Measurements from ENCODE around the gene IL33. TPM values are rescaled to one million over a fixed set of nuclear protein-coding genes. Genes with fewer than 3 reads are reported as not detected.
"Not testable (repeated sequence)": the region's sequence is repeated elsewhere in the genome, so short reads cannot be mapped to it uniquely, and the experiment has no call there.

IL33 gene
- total RNA-seq (2014; rRNA removed; shearing (Covaris generic)) (3.8 and 4.7 TPM in 2 replicates), polyA plus RNA-seq (2016; fragmentation: Nextera tagmentation; extraction: Ambion mirVana) (2.2 and 2.9 TPM in 2 replicates)

GRCh38 chr9:6215562-6215961 lies at the start of gene IL33:
Gene IL33, plus strand, starts transcription at chr9:6215807. Its CDS starts 25,888 bp downstream, at chr9:6241695.
- 27 to 37% methylated on average over 3 of the region's 3 CpGs for WGBS, 2 experiments (ENCODE audit: low coverage in 1 of 2, low lambda C conversion rate in 2 of 2, missing lambda C conversion rate in 2 of 2)
- Histone ChIP-seq H3K4me2 (ENCODE audit: unreplicated experiment) (peak within 1 kb of the TSS; percentile 70), H3K9me3 (ENCODE audit: low read depth) (no peaks in the 10 kb centered on the region), H3K4me3 (peak within 1 kb of the TSS; percentile 18), H3K27me3 (replicated peaks; ENCODE audit: insufficient read depth) (no peaks in the 10 kb centered on the region), H4K20me1 (ENCODE audit: insufficient read depth) (no peaks in the 10 kb centered on the region), H2AFZ (no peak within 1 kb of the TSS; the same call in 1 of the 2 replicates), H3K27ac (peak within 1 kb of the TSS; percentile 73), H3K4me1 (ENCODE audit: insufficient read depth) (peaks cover 44% of the 10 kb centered on the region), H3K36me3 (ENCODE audit: low read depth) (no peaks in the 10 kb centered on the region), H3K9me2 (ENCODE audit: insufficient read depth) (no peaks in the 10 kb centered on the region), H3K79me2 (ENCODE audit: insufficient read depth) (no peaks in the 10 kb centered on the region), H3K9ac (peak within 1 kb of the TSS; percentile 32), H3F3A (ENCODE audit: insufficient read depth) (peaks cover 54% of the 10 kb centered on the region)
- DNase-seq = peak; percentile 55
- TF ChIP-seq EZH2 (IDR thresholded peaks at IDR 0.05; ENCODE audit: insufficient read depth, poor library complexity, severe bottlenecking) (no peak), EZH2phosphoT487 (IDR thresholded peaks at IDR 0.05; ENCODE audit: insufficient read depth, low read depth) (no peak)
- in situ Hi-C loops (cut with MboI) = no loop called here

GRCh38 chr9:6171667-6172066 lies 43.9 kb upstream of the IL33 start:
- TF ChIP-seq EZH2 (IDR thresholded peaks at IDR 0.05; ENCODE audit: insufficient read depth, poor library complexity, severe bottlenecking) (no peak), EZH2phosphoT487 (IDR thresholded peaks at IDR 0.05; ENCODE audit: insufficient read depth, low read depth) (no peak)
- Histone ChIP-seq H3K9me2 (ENCODE audit: insufficient read depth) (no peaks in the 10 kb centered on the region), H2AFZ (peak overlapping the region; percentile 8; the same call in 1 of the 2 replicates), H3K27me3 (replicated peaks; ENCODE audit: insufficient read depth) (no peaks in the 10 kb centered on the region), H3K4me3 (no peak overlapping the region), H4K20me1 (ENCODE audit: insufficient read depth) (no peaks in the 10 kb centered on the region), H3K4me1 (ENCODE audit: insufficient read depth) (peaks cover 11% of the 10 kb centered on the region; the same call in 1 of the 2 replicates), H3K27ac (no peak overlapping the region), H3K9ac (no peak overlapping the region), H3F3A (ENCODE audit: insufficient read depth) (no peaks in the 10 kb centered on the region), H3K79me2 (ENCODE audit: insufficient read depth) (no peaks in the 10 kb centered on the region), H3K4me2 (ENCODE audit: unreplicated experiment) (peak overlapping the region; percentile 5), H3K36me3 (ENCODE audit: low read depth) (no peaks in the 10 kb centered on the region), H3K9me3 (ENCODE audit: low read depth) (no peaks in the 10 kb centered on the region)
- WGBS, 2 experiments (ENCODE audit: low coverage in 1 of 2, low lambda C conversion rate in 2 of 2, missing lambda C conversion rate in 2 of 2) = 0% methylated on average over 1 of the region's 1 CpG
- in situ Hi-C loops (cut with MboI) = no loop called here
- peak; percentile 12 for DNase-seq

- TF ChIP-seq EZH2phosphoT487 (IDR thresholded peaks at IDR 0.05; ENCODE audit: insufficient read depth, low read depth) (no peak), EZH2 (IDR thresholded peaks at IDR 0.05; ENCODE audit: insufficient read depth, poor library complexity, severe bottlenecking) (no peak)
- H3K9me2 ChIP-seq (ENCODE audit: insufficient read depth) = no peaks in the 10 kb centered on the region
- in situ Hi-C loops (cut with MboI) = no loop called here
- H3K36me3 ChIP-seq (ENCODE audit: low read depth) = no peaks in the 10 kb centered on the region
- H3K27ac ChIP-seq = no peak overlapping the region
- no peaks in the 10 kb centered on the region for H4K20me1 ChIP-seq (ENCODE audit: insufficient read depth)
- H3K9ac ChIP-seq = no peak overlapping the region
- no peak overlapping the region for H3K4me3 ChIP-seq
- H3K27me3 ChIP-seq (replicated peaks; ENCODE audit: insufficient read depth) = no peaks in the 10 kb centered on the region
- H3K79me2 ChIP-seq (ENCODE audit: insufficient read depth) = no peaks in the 10 kb centered on the region
- no peak overlapping the region for H3K4me2 ChIP-seq (ENCODE audit: unreplicated experiment)
- H3F3A ChIP-seq (ENCODE audit: insufficient read depth) = no peaks in the 10 kb centered on the region
- peaks cover 11% of the 10 kb centered on the region; the same call in 1 of the 2 replicates for H3K4me1 ChIP-seq (ENCODE audit: insufficient read depth)
- H2AFZ ChIP-seq = no peak overlapping the region
- DNase-seq = no peak
- H3K9me3 ChIP-seq (ENCODE audit: low read depth) = no peaks in the 10 kb centered on the region
Observed at GRCh38 chr9:6173914-6174313, 41.7 kb upstream of the IL33 start.

- H3K9me2 ChIP-seq (ENCODE audit: insufficient read depth); DNase-seq; H2AFZ ChIP-seq; in situ Hi-C loops (cut with MboI); H3F3A ChIP-seq (ENCODE audit: insufficient read depth); H3K9ac ChIP-seq; H3K9me3 ChIP-seq (ENCODE audit: low read depth); H3K27me3 ChIP-seq (replicated peaks; ENCODE audit: insufficient read depth); H3K27ac ChIP-seq; H4K20me1 ChIP-seq (ENCODE audit: insufficient read depth); H3K4me1 ChIP-seq (ENCODE audit: insufficient read depth); H3K36me3 ChIP-seq (ENCODE audit: low read depth); H3K79me2 ChIP-seq (ENCODE audit: insufficient read depth); H3K4me3 ChIP-seq; H3K4me2 ChIP-seq (ENCODE audit: unreplicated experiment): not testable (repeated sequence)
- WGBS, 2 experiments (ENCODE audit: low coverage in 1 of 2, low lambda C conversion rate in 2 of 2, missing lambda C conversion rate in 2 of 2) = 85 to 88% methylated on average over 15 to 24 of the region's 31 CpGs
Observed at GRCh38 chr9:6182549-6183226, 32.9 kb upstream of the IL33 start.

- H3K9me2 ChIP-seq (ENCODE audit: insufficient read depth) = no peaks in the 10 kb centered on the region
- no peaks in the 10 kb centered on the region for H4K20me1 ChIP-seq (ENCODE audit: insufficient read depth)
- H3K36me3 ChIP-seq (ENCODE audit: low read depth) = no peaks in the 10 kb centered on the region
- WGBS, 2 experiments (ENCODE audit: low coverage in 1 of 2, low lambda C conversion rate in 2 of 2, missing lambda C conversion rate in 2 of 2) = 90 to 94% methylated on average over 2 of the region's 2 CpGs
- no peak overlapping the region for H2AFZ ChIP-seq
- in situ Hi-C loops (cut with MboI) = no loop called here
- no peak overlapping the region for H3K27ac ChIP-seq
- no peaks in the 10 kb centered on the region for H3F3A ChIP-seq (ENCODE audit: insufficient read depth)
- no peak overlapping the region for H3K9ac ChIP-seq
- H3K4me3 ChIP-seq = no peak overlapping the region
- TF ChIP-seq EZH2phosphoT487 (IDR thresholded peaks at IDR 0.05; ENCODE audit: insufficient read depth, low read depth) = no peak
- H3K9me3 ChIP-seq (ENCODE audit: low read depth) = no peaks in the 10 kb centered on the region
- DNase-seq = no peak
- H3K4me2 ChIP-seq (ENCODE audit: unreplicated experiment) = no peak overlapping the region
- no peaks in the 10 kb centered on the region for H3K27me3 ChIP-seq (replicated peaks; ENCODE audit: insufficient read depth)
- no peaks in the 10 kb centered on the region for H3K79me2 ChIP-seq (ENCODE audit: insufficient read depth)
- H3K4me1 ChIP-seq (ENCODE audit: insufficient read depth) = no peaks in the 10 kb centered on the region
Observed at GRCh38 chr9:6183227-6183551, 32.4 kb upstream of the IL33 start.
